IPS-15b (cell line): ENCODE measurements around the gene SDK1.

Source experiments
- H3K27me3 ChIP-seq: one replicate; pipeline ENCODE4 v1.6.1; 2013; ENCODE audit warnings: low read length; ENCODE audit not compliant: control insufficient read depth, insufficient read depth
- H3K36me3 ChIP-seq: one replicate; pipeline ENCODE4 v1.6.1; 2013; ENCODE audit warnings: low read length; ENCODE audit not compliant: control insufficient read depth, insufficient read depth
- H3K4me1 ChIP-seq: one replicate; pipeline ENCODE4 v1.6.1; 2013; ENCODE audit warnings: mild to moderate bottlenecking, low read length; ENCODE audit not compliant: control insufficient read depth, insufficient read depth
- H3K4me3 ChIP-seq: one replicate; pipeline ENCODE4 v1.5.1; 2013; ENCODE audit warnings: low read depth, low read length
- H3K9ac ChIP-seq: one replicate; pipeline ENCODE4 v1.6.1; 2013; ENCODE audit warnings: low read depth, mild to moderate bottlenecking, low read length
- H3K9me3 ChIP-seq: one replicate; pipeline ENCODE4 v1.6.1; 2013; ENCODE audit warnings: mild to moderate bottlenecking, low read length; ENCODE audit not compliant: control insufficient read depth, insufficient read depth

SDK1 gene

GRCh38 chr7:3914051-3914775 is 613.2 kb downstream of the SDK1 start:
- Histone ChIP-seq H3K9ac (no peak overlapping the region), H3K4me1 (no peaks in the 10 kb centered on the region)

GRCh38 chr7:3915337-3915878 is 614.4 kb downstream of the SDK1 start:
- no peak overlapping the region for H3K4me3 ChIP-seq

More at GRCh38 chr7:3914051-3914775, 613.2 kb downstream of the SDK1 start:
- Histone ChIP-seq H3K27me3 (no peaks in the 10 kb centered on the region), H3K9me3 (no peaks in the 10 kb centered on the region), H3K36me3 (no peaks in the 10 kb centered on the region), H3K4me3 (no peak overlapping the region)

GRCh38 chr7:3916146-3916545 is 615.1 kb downstream of the SDK1 start:
- Histone ChIP-seq H3K36me3 (no peaks in the 10 kb centered on the region), H3K4me1 (no peaks in the 10 kb centered on the region), H3K9me3 (no peaks in the 10 kb centered on the region), H3K27me3 (no peaks in the 10 kb centered on the region), H3K4me3 (no peak overlapping the region), H3K9ac (no peak overlapping the region)

More at GRCh38 chr7:3915337-3915878, 614.4 kb downstream of the SDK1 start:
- Histone ChIP-seq H3K36me3 (no peaks in the 10 kb centered on the region), H3K27me3 (no peaks in the 10 kb centered on the region), H3K9me3 (no peaks in the 10 kb centered on the region), H3K4me1 (no peaks in the 10 kb centered on the region), H3K9ac (no peak overlapping the region)

GRCh38 chr7:3917436-3917835 is 616.4 kb downstream of the SDK1 start:
- no peaks in the 10 kb centered on the region for H3K27me3 ChIP-seq
- no peak overlapping the region for H3K4me3 ChIP-seq
- no peaks in the 10 kb centered on the region for H3K36me3 ChIP-seq
- H3K9ac ChIP-seq = no peak overlapping the region
- no peaks in the 10 kb centered on the region for H3K4me1 ChIP-seq
- no peaks in the 10 kb centered on the region for H3K9me3 ChIP-seq

GRCh38 chr7:3918576-3918975 is 617.5 kb downstream of the SDK1 start:
- no peak overlapping the region for H3K4me3 ChIP-seq
- H3K36me3 ChIP-seq = no peaks in the 10 kb centered on the region
- H3K9ac ChIP-seq = no peak overlapping the region
- H3K9me3 ChIP-seq = no peaks in the 10 kb centered on the region
- no peaks in the 10 kb centered on the region for H3K27me3 ChIP-seq
- no peaks in the 10 kb centered on the region for H3K4me1 ChIP-seq

- H3K27me3 ChIP-seq = no peaks in the 10 kb centered on the region
- H3K9me3 ChIP-seq = no peaks in the 10 kb centered on the region
- no peak overlapping the region for H3K9ac ChIP-seq
- no peaks in the 10 kb centered on the region for H3K4me1 ChIP-seq
- H3K4me3 ChIP-seq = no peak overlapping the region
- no peaks in the 10 kb centered on the region for H3K36me3 ChIP-seq
Measured at GRCh38 chr7:3922175-3922635, 621.2 kb downstream of the SDK1 start.

GRCh38 chr7:3923307-3923918 is 622.4 kb downstream of the SDK1 start:
- H3K36me3 ChIP-seq = no peaks in the 10 kb centered on the region
- H3K27me3 ChIP-seq = no peaks in the 10 kb centered on the region
- no peaks in the 10 kb centered on the region for H3K9me3 ChIP-seq
- H3K9ac ChIP-seq = no peak overlapping the region
- no peaks in the 10 kb centered on the region for H3K4me1 ChIP-seq
- no peak overlapping the region for H3K4me3 ChIP-seq

GRCh38 chr7:3924277-3924676 is 623.2 kb downstream of the SDK1 start:
- Histone ChIP-seq H3K4me3 (no peak overlapping the region), H3K36me3 (no peaks in the 10 kb centered on the region), H3K27me3 (no peaks in the 10 kb centered on the region), H3K4me1 (no peaks in the 10 kb centered on the region), H3K9ac (no peak overlapping the region), H3K9me3 (no peaks in the 10 kb centered on the region)

GRCh38 chr7:3927446-3928110 is 626.5 kb downstream of the SDK1 start:
- H3K36me3 ChIP-seq = no peaks in the 10 kb centered on the region
- no peak overlapping the region for H3K4me3 ChIP-seq
- no peaks in the 10 kb centered on the region for H3K9me3 ChIP-seq
- no peaks in the 10 kb centered on the region for H3K4me1 ChIP-seq
- no peak overlapping the region for H3K9ac ChIP-seq
- no peaks in the 10 kb centered on the region for H3K27me3 ChIP-seq

GRCh38 chr7:3928727-3929515 is 627.9 kb downstream of the SDK1 start:
- Histone ChIP-seq H3K9me3 (no peaks in the 10 kb centered on the region), H3K4me3 (no peak overlapping the region), H3K27me3 (no peaks in the 10 kb centered on the region), H3K4me1 (no peaks in the 10 kb centered on the region), H3K9ac (no peak overlapping the region), H3K36me3 (no peaks in the 10 kb centered on the region)

GRCh38 chr7:3931843-3932242 is 630.8 kb downstream of the SDK1 start:
- no peaks in the 10 kb centered on the region for H3K27me3 ChIP-seq
- H3K9me3 ChIP-seq = no peaks in the 10 kb centered on the region
- no peak overlapping the region for H3K4me3 ChIP-seq
- H3K36me3 ChIP-seq = peaks cover 3% of the 10 kb centered on the region
- no peaks in the 10 kb centered on the region for H3K4me1 ChIP-seq
- H3K9ac ChIP-seq = no peak overlapping the region
